Inflammatory macrophage (primary cell): ENCODE results near the gene LRMDA.

Source experiments
- DNase-seq, 2 donors: peaks; one replicate each; pipeline ENCODE4 v3.0.0-alpha.2; 2020 to 2022

LRMDA gene

GRCh38 chr10:75935240-75935639 lies 503.8 kb downstream of the LRMDA start:
- no peak for DNase-seq

- no peak for DNase-seq
Observed at GRCh38 chr10:75935650-75936400, 504.4 kb downstream of the LRMDA start.

GRCh38 chr10:75936841-75937240 lies 505.4 kb downstream of the LRMDA start:
- no peak for DNase-seq

GRCh38 chr10:75937823-75938222 lies 506.4 kb downstream of the LRMDA start:
- DNase-seq = no peak

GRCh38 chr10:75938380-75939122 lies 507.1 kb downstream of the LRMDA start:
- DNase-seq = no peak

- DNase-seq = no peak
Observed at GRCh38 chr10:75939541-75939940, 508.1 kb downstream of the LRMDA start.

- DNase-seq = no peak
Observed at GRCh38 chr10:75940742-75941141, 509.3 kb downstream of the LRMDA start.

GRCh38 chr10:75941223-75941801 lies 509.9 kb downstream of the LRMDA start:
- no peak for DNase-seq

GRCh38 chr10:75944061-75944460 lies 512.6 kb downstream of the LRMDA start:
- no peak for DNase-seq

- DNase-seq = no peak
Observed at GRCh38 chr10:75948583-75948982, 517.2 kb downstream of the LRMDA start.

- no peak for DNase-seq
Observed at GRCh38 chr10:75950307-75950706, 518.9 kb downstream of the LRMDA start.

GRCh38 chr10:75950997-75951589 lies 519.7 kb downstream of the LRMDA start:
- DNase-seq = no peak

GRCh38 chr10:75951627-75952026 lies 520.2 kb downstream of the LRMDA start:
- DNase-seq = no peak

- DNase-seq = no peak
Observed at GRCh38 chr10:75952093-75952492, 520.7 kb downstream of the LRMDA start.

- DNase-seq = peak; percentile 35 to 54
Observed at GRCh38 chr10:75954486-75954885, 523.1 kb downstream of the LRMDA start.

GRCh38 chr10:75955973-75956502 lies 524.6 kb downstream of the LRMDA start:
- peak; percentile 42 to 70 for DNase-seq

GRCh38 chr10:75956624-75957023 lies 525.2 kb downstream of the LRMDA start:
- DNase-seq = peak; percentile 15 to 46

- peak; percentile 27 to 73 for DNase-seq
Observed at GRCh38 chr10:75957314-75958120, 526.1 kb downstream of the LRMDA start.

GRCh38 chr10:75959209-75959608 lies 527.8 kb downstream of the LRMDA start:
- DNase-seq = no peak

- peak in 1 of 2 donors; percentile 19 for DNase-seq
Observed at GRCh38 chr10:75959912-75960311, 528.5 kb downstream of the LRMDA start.

GRCh38 chr10:75962395-75963061 lies 531.1 kb downstream of the LRMDA start:
- no peak for DNase-seq

- DNase-seq = no peak
Observed at GRCh38 chr10:75967491-75967890, 536.1 kb downstream of the LRMDA start.
